GM21786 (cell line): Measurements from ENCODE around the gene GPR119.
A peak's percentile ranks its signal among the peaks of the same experiment; 100 is the strongest.
"Not testable (repeated sequence)": the region's sequence is repeated elsewhere in the genome, so short reads cannot be mapped to it uniquely, and the experiment has no call there.

Experiments used
- ATAC-seq: cut with Tn5 transposase; IDR thresholded peaks from one replicate; pipeline ENCODE4 v1.9.1; 2021; ENCODE audit not compliant: unreplicated experiment

Gene GPR119

DNA sequence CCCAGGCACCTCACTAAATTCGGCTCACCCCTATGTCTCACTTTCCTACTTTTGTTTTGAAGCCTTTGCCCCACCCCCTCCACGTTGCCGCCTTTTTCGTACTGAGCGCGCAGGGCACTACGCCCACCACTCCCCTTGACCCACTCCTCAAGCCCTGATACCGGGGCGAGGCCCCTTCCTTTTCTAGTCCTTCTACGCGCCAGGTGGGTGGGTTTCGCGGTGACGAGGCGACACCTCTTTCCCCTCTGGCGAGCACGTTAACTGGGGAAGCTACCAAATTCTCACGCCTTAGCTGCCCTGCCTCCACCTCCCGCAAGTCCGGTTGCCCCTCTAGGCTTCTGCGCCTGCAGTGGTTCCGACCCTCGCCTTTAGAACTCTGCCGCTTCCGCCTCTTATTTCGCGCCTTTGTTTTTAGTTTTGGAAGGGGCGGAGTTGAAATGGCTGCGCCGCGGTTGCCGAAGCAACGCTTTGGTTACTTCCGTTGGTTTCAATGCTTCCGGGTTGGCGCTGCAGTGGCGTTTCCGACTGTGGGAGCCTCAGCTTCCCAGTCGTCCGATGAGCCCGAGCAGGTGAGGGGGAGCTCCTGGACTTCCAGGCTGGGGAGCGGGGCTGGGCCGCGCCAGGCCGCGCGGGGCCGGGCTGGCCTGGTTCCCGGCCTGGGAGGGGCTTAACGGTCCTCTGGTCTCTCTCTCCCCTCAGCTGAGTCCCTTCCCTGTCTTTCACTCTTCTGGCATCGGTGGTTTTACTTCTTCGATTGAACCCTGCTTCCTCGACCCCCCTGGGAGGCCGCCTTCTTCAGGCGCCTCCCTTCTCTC, 45.9 kb downstream of the GPR119 start, which contains the start of gene SLC25A14:
Gene SLC25A14, plus strand, starts transcription at position 512 of the 815 bp plus-strand sequence. CDS start 360 bp downstream, outside the sequence.
- peak; percentile 99 for ATAC-seq

DNA sequence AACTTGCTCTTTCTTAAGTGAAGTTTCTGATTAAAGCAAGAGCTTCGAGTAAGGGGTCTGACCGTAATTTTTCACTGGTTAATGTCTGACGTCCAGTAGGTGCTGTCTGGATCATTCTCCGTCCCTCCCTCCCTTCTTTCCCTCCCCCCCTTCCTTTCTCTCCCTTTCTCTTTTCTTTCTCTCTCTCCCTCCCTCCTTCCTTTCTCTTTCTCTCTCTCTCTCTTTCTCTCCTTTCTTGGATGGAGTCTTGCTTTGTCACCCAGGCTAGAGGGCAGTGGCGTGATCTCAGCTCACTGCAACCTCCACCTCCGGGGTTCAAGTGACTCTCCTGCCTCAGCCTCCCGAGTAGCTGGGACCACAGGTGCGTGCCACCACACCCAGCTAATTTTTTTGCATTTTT, 46.6 kb downstream of the GPR119 start:
- ATAC-seq = not testable (repeated sequence)

- no peak for ATAC-seq
Measured at GRCh38 chrX:130336531-130336930, 48.9 kb downstream of the GPR119 start.
